Loucy (cell line): ENCODE measurements around the gene EPG5.
A peak's percentile ranks its signal among the peaks of the same experiment; 100 is the strongest.

ENCODE experiments used
- H2AFZ ChIP-seq: fragments of 200-600 bp; sonication (generic); 2 replicates; pipeline ENCODE4 v1.6.0; 2016; ENCODE audit warnings: antibody characterized with exemption, mild to moderate bottlenecking, low read length, moderate library complexity
- H3F3A ChIP-seq: fragments of 200-600 bp; 2 replicates; pipeline ENCODE4 v1.6.0; 2016; ENCODE audit warnings: antibody characterized with exemption, low read depth, mild to moderate bottlenecking
- H3K27me3 ChIP-seq: fragments of 200-600 bp; sonication (generic); 2 replicates; pipeline ENCODE4 v1.6.1; 2014; ENCODE audit warnings: low read length, mild to moderate bottlenecking; ENCODE audit not compliant: insufficient read depth, poor library complexity, severe bottlenecking
- H3K36me3 ChIP-seq: fragments of 200-600 bp; sonication (generic); 2 replicates; pipeline ENCODE4 v1.6.1; 2016; ENCODE audit warnings: low read length; ENCODE audit not compliant: insufficient read depth
- H3K4me1 ChIP-seq: fragments of 200-600 bp; sonication (generic); 2 replicates; pipeline ENCODE4 v1.5.1; 2014; ENCODE audit warnings: low read length, mild to moderate bottlenecking; ENCODE audit not compliant: insufficient read depth, poor library complexity, severe bottlenecking
- H3K4me2 ChIP-seq: fragments of 200-600 bp; sonication (generic); 2 replicates; pipeline ENCODE4 v1.6.0; 2014; ENCODE audit warnings: antibody characterized with exemption, low read length, low read depth, mild to moderate bottlenecking; ENCODE audit not compliant: poor library complexity, severe bottlenecking
- H3K4me3 ChIP-seq: fragments of 200-600 bp; sonication (generic); 2 replicates; pipeline ENCODE4 v1.5.1; 2014; ENCODE audit warnings: low read length, mild to moderate bottlenecking, mixed read lengths; ENCODE audit not compliant: poor library complexity, severe bottlenecking
- H3K79me2 ChIP-seq: fragments of 200-600 bp; sonication (generic); 2 replicates; pipeline ENCODE4 v1.6.1; 2014; ENCODE audit warnings: low read length; ENCODE audit not compliant: insufficient read depth
- H3K9ac ChIP-seq: fragments of 200-600 bp; sonication (generic); 2 replicates; pipeline ENCODE4 v1.6.0; 2014; ENCODE audit warnings: mild to moderate bottlenecking, low read depth, low read length, moderate library complexity; ENCODE audit not compliant: poor library complexity, severe bottlenecking
- H3K9me2 ChIP-seq: fragments of 200-600 bp; sonication (generic); replicated peaks from 2 replicates; pipeline ENCODE4 v1.6.1; 2016; ENCODE audit warnings: low read depth, low read length, mixed read lengths
- H3K9me3 ChIP-seq: fragments of 200-600 bp; sonication (generic); 2 replicates; pipeline ENCODE4 v1.6.1; 2014; ENCODE audit warnings: mild to moderate bottlenecking, antibody characterized with exemption, low read length, low read depth; ENCODE audit not compliant: insufficient read depth
- H4K20me1 ChIP-seq: fragments of 200-600 bp; sonication (generic); 2 replicates; pipeline ENCODE4 v1.6.0; 2014; ENCODE audit warnings: antibody characterized with exemption, low read length, mild to moderate bottlenecking; ENCODE audit not compliant: insufficient read depth, poor library complexity, severe bottlenecking
- CTCF ChIP-seq: fragments of 200-600 bp; sonication (generic); conservative IDR thresholded peaks from 2 replicates; pipeline ENCODE4 v1.5.1; 2014; ENCODE audit warnings: mild to moderate bottlenecking, antibody characterized with exemption, low read length
- EZH2phosphoT487 ChIP-seq: fragments of 200-600 bp; IDR thresholded peaks from 2 replicates; pipeline ENCODE4 v1.6.1; 2018; ENCODE audit warnings: antibody characterized with exemption, mild to moderate bottlenecking, moderate library complexity, borderline replicate concordance

Gene EPG5

GRCh38 chr18:45957100-45957499 lies 10.0 kb downstream of the EPG5 start:
- H3K9me3 ChIP-seq = no peaks in the 10 kb centered on the region
- no peaks in the 10 kb centered on the region for H3K27me3 ChIP-seq
- peaks cover 38% of the 10 kb centered on the region for H3K36me3 ChIP-seq
- H3K9ac ChIP-seq = no peak overlapping the region
- H3K4me3 ChIP-seq = no peak overlapping the region
- no peak overlapping the region for H2AFZ ChIP-seq
- H3K9me2 ChIP-seq = no peaks in the 10 kb centered on the region
- H3K4me2 ChIP-seq = peak overlapping the region; percentile 29
- peaks cover 7% of the 10 kb centered on the region for H4K20me1 ChIP-seq
- peaks cover 39% of the 10 kb centered on the region for H3K4me1 ChIP-seq
- no peak for TF ChIP-seq EZH2phosphoT487
- TF ChIP-seq CTCF = no peak
- H3F3A ChIP-seq = peaks cover 2% of the 10 kb centered on the region; the same call in 1 of the 2 replicates
- peaks cover 51% of the 10 kb centered on the region for H3K79me2 ChIP-seq

- TF ChIP-seq EZH2phosphoT487 (no peak), CTCF (no peak)
Measured at GRCh38 chr18:45954070-45954934, 12.8 kb downstream of the EPG5 start.

GRCh38 chr18:45951016-45951714 lies 16.0 kb downstream of the EPG5 start:
- Histone ChIP-seq H3K36me3 (peaks cover 93% of the 10 kb centered on the region), H3K27me3 (no peaks in the 10 kb centered on the region), H3F3A (no peaks in the 10 kb centered on the region), H3K4me3 (no peak overlapping the region), H4K20me1 (no peaks in the 10 kb centered on the region), H2AFZ (no peak overlapping the region), H3K4me2 (no peak overlapping the region), H3K4me1 (no peaks in the 10 kb centered on the region), H3K9ac (no peak overlapping the region), H3K9me3 (no peaks in the 10 kb centered on the region), H3K9me2 (no peaks in the 10 kb centered on the region), H3K79me2 (no peaks in the 10 kb centered on the region)
- TF ChIP-seq CTCF (no peak), EZH2phosphoT487 (no peak)

More at GRCh38 chr18:45954070-45954934, 12.8 kb downstream of the EPG5 start:
- Histone ChIP-seq H3K4me1 (peaks cover 21% of the 10 kb centered on the region), H2AFZ (no peak overlapping the region), H3K79me2 (peaks cover 25% of the 10 kb centered on the region), H4K20me1 (peaks cover 4% of the 10 kb centered on the region), H3K9ac (no peak overlapping the region), H3F3A (no peaks in the 10 kb centered on the region), H3K4me3 (no peak overlapping the region), H3K36me3 (peaks cover 66% of the 10 kb centered on the region), H3K4me2 (no peak overlapping the region), H3K9me3 (no peaks in the 10 kb centered on the region), H3K27me3 (no peaks in the 10 kb centered on the region), H3K9me2 (no peaks in the 10 kb centered on the region)
